ENCODE data around the gene THAP5. TPM values are rescaled to one million over a fixed set of nuclear protein-coding genes. Genes with fewer than 3 reads are reported as not detected.

Gene THAP5
- total RNA-seq, 1 experiment from 2014 or later = 19.5 TPM

DNA sequence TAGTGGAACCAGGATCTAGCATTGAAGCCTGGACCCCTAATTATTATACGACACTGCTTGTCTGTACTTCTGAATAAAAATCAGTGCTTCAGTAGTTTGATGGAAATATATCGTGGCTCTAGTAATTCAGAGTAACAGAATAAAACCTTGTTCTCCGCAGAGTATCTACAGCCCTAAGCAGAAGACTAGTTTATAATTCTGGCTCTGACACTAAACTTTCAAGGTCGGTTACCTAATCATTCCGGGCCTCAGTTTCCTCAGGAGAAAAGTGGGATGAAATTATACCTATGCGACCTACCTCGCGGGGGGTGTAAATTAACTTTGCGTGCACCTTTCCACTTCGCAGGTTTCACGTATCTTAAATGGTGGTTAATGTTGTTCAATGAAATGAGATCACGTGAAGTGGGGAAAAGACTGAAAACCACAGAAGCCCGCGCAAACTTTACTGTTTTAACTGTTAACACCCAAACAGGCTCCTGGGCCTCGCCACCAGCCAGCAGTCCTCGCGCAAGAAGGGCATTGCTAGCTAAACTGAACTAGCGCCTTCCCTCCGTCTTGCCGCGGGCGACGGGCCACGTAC, 615 bp downstream of the THAP5 start:
- H3K4me3 Mint-ChIP-seq = peak overlapping the region; percentile 94
- no peaks in the 10 kb centered on the region for H3K9me3 Mint-ChIP-seq
- ATAC-seq (no peak), DNase-seq (ENCODE audit: low spot score) (no peak)
- ChIA-PET CTCF (no interaction called here), POLR2A (interaction anchor here (1.8 kb wide), 1 partner anchor 43 kb away, joined by 23 read pairs; the partner anchor contains the start of gene PNPLA8)
- peaks cover 27% of the 10 kb centered on the region for H3K4me1 Mint-ChIP-seq
- H3K27me3 Mint-ChIP-seq (ENCODE audit: low read depth) = no peaks in the 10 kb centered on the region
- TF ChIP-seq E2F4 (CRISPR knock-in tag; IDR thresholded peaks at IDR 0.05; ENCODE audit: borderline replicate concordance, low read depth) (no peak), IRF1 (CRISPR knock-in tag; IDR thresholded peaks at IDR 0.05) (no peak), SMAD4 (CRISPR knock-in tag; IDR thresholded peaks at IDR 0.05) (no peak), CREM (CRISPR knock-in tag; IDR thresholded peaks at IDR 0.05) (no peak), NR1H2 (CRISPR knock-in tag; IDR thresholded peaks at IDR 0.05) (no peak), OVOL2 (CRISPR knock-in tag; IDR thresholded peaks at IDR 0.05; ENCODE audit: borderline replicate concordance) (no peak), AFF4 (CRISPR knock-in tag; IDR thresholded peaks at IDR 0.05; ENCODE audit: borderline replicate concordance) (no peak), MYBL2 (CRISPR knock-in tag; IDR thresholded peaks at IDR 0.05) (no peak), NR3C1 (CRISPR knock-in tag; conservative IDR thresholded peaks at IDR 0.05; ENCODE audit: low read depth) (no peak), PRDM15 (CRISPR knock-in tag; IDR thresholded peaks at IDR 0.05) (no peak), TEAD1 (CRISPR knock-in tag; IDR thresholded peaks at IDR 0.05) (no peak), TCF7 (CRISPR knock-in tag; IDR thresholded peaks at IDR 0.05; ENCODE audit: low read depth) (no peak), ZNF423 (CRISPR knock-in tag; IDR thresholded peaks at IDR 0.05) (no peak), NFATC4 (CRISPR knock-in tag; IDR thresholded peaks at IDR 0.05) (no peak), GRHL2 (CRISPR knock-in tag; IDR thresholded peaks at IDR 0.05; ENCODE audit: insufficient replicate concordance, severe bottlenecking) (no peak)
- TF ChIP-seq, protein P1, sequence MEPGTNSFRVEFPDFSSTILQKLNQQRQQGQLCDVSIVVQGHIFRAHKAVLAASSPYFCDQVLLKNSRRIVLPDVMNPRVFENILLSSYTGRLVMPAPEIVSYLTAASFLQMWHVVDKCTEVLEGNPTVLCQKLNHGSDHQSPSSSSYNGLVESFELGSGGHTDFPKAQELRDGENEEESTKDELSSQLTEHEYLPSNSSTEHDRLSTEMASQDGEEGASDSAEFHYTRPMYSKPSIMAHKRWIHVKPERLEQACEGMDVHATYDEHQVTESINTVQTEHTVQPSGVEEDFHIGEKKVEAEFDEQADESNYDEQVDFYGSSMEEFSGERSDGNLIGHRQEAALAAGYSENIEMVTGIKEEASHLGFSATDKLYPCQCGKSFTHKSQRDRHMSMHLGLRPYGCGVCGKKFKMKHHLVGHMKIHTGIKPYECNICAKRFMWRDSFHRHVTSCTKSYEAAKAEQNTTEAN (CRISPR knock-in tag; IDR thresholded peaks at IDR 0.05) = no peak
- TF ChIP-seq, protein P2, sequence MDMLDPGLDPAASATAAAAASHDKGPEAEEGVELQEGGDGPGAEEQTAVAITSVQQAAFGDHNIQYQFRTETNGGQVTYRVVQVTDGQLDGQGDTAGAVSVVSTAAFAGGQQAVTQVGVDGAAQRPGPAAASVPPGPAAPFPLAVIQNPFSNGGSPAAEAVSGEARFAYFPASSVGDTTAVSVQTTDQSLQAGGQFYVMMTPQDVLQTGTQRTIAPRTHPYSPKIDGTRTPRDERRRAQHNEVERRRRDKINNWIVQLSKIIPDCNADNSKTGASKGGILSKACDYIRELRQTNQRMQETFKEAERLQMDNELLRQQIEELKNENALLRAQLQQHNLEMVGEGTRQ (CRISPR knock-in tag; IDR thresholded peaks at IDR 0.05) = no peak
- TF ChIP-seq, protein P3, sequence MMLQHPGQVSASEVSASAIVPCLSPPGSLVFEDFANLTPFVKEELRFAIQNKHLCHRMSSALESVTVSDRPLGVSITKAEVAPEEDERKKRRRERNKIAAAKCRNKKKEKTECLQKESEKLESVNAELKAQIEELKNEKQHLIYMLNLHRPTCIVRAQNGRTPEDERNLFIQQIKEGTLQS (CRISPR knock-in tag; conservative IDR thresholded peaks at IDR 0.05) = no peak
- peak overlapping the region; percentile 98 for H3K27ac Mint-ChIP-seq
- H3K36me3 Mint-ChIP-seq = peaks cover 30% of the 10 kb centered on the region
